SK-N-SH (cell line): ENCODE data around the gene FA2H. TPM values are rescaled to one million over a fixed set of nuclear protein-coding genes. Genes with fewer than 3 reads are reported as not detected.
"Not testable (repeated sequence)": the region's sequence is repeated elsewhere in the genome, so short reads cannot be mapped to it uniquely, and the experiment has no call there.

Source experiments
- CTCF ChIA-PET: fragments of 300-600, 350-600 bp; formaldehyde crosslinking; extraction: SDS; loops from one replicate; lab custom pipeline; 2021; lab: Yijun Ruan, JAX
- POLR2A ChIA-PET: fragments of 350-600 bp; sonication (Branson Sonifier 250); formaldehyde crosslinking; extraction: SDS; loops from one replicate; lab custom pipeline; 2020; ENCODE audit warnings: antibody characterized with exemption, inconsistent platforms; lab: Yijun Ruan, JAX
- DNase-seq: peaks from one replicate; pipeline ENCODE4 v3.0.0; 2012
- H2AFZ ChIP-seq: fragments of 200-600 bp; sonication (generic); 2 replicates; pipeline ENCODE4 v1.8.1; 2016; ENCODE audit warnings: antibody characterized with exemption, mild to moderate bottlenecking, low read depth
- H3F3A ChIP-seq: fragments of 200-600 bp; sonication (generic); replicated peaks from 2 replicates; pipeline ENCODE3; 2016; ENCODE audit warnings: antibody characterized with exemption, mild to moderate bottlenecking; ENCODE audit not compliant: insufficient read depth
- H3K27ac ChIP-seq, 2 experiments: fragments of 200-500 bp in 1 of 2; fragments of 200-600 bp in 1 of 2; sonication (Bioruptor generic) in 1 of 2; sonication (generic), shearing (Covaris generic) in 1 of 2; 2 replicates each; pipeline versions ENCODE4 v1.5.1 to v1.6.1; 2014 to 2016; ENCODE audit warnings: low read depth in 2 of 2, inconsistent platforms in 1 of 2, low read length in 1 of 2, mild to moderate bottlenecking in 1 of 2, mixed read lengths in 1 of 2
- H3K27me3 ChIP-seq: fragments of 200-600 bp; sonication (generic), shearing (Covaris generic); 2 replicates; pipeline ENCODE4 v1.6.1; 2016; ENCODE audit warnings: mixed run types; ENCODE audit not compliant: insufficient read depth
- H3K36me3 ChIP-seq, 2 experiments: fragments of 200-500 bp in 1 of 2; fragments of 200-600 bp in 1 of 2; sonication (Bioruptor generic) in 1 of 2; sonication (generic) in 1 of 2; replicated peaks in 1 of 2; 2 replicates each; pipeline versions ENCODE3 to v1.5.1; 2014 to 2016; ENCODE audit warnings: low read length in 1 of 2, mild to moderate bottlenecking in 1 of 2; ENCODE audit not compliant: insufficient read depth in 2 of 2, control insufficient read depth in 1 of 2
- H3K4me1 ChIP-seq, 2 experiments: fragments of 200-500 bp in 1 of 2; fragments of 200-600 bp in 1 of 2; sonication (Bioruptor generic) in 1 of 2; sonication (generic), shearing (Covaris generic) in 1 of 2; 2 replicates each; pipeline versions ENCODE4 v1.5.1 to v1.6.1; 2014 to 2016; ENCODE audit warnings: low read depth in 1 of 2, low read length in 1 of 2, mixed run types in 1 of 2; ENCODE audit not compliant: insufficient read depth in 2 of 2, control insufficient read depth in 1 of 2
- H3K4me2 ChIP-seq: fragments of 200-600 bp; sonication (generic), shearing (Covaris generic); 2 replicates; pipeline ENCODE4 v1.6.1; 2017; ENCODE audit warnings: mixed run types
- H3K4me3 ChIP-seq, 2 experiments: fragments of 200-500 bp in 1 of 2; fragments of 200-600 bp in 1 of 2; sonication (Bioruptor generic) in 1 of 2; sonication (generic), shearing (Covaris generic) in 1 of 2; 2 replicates each; pipeline versions ENCODE4 v1.5.1 to v1.8.1; 2014 to 2016; ENCODE audit warnings: low read depth in 2 of 2, inconsistent platforms in 1 of 2, low read length in 1 of 2, mild to moderate bottlenecking in 1 of 2, mixed read lengths in 1 of 2, moderate library complexity in 1 of 2
- H3K79me2 ChIP-seq: fragments of 200-600 bp; sonication (generic); 2 replicates; pipeline ENCODE4 v1.8.1; 2017; ENCODE audit warnings: mild to moderate bottlenecking; ENCODE audit not compliant: insufficient read depth
- H3K9ac ChIP-seq: fragments of 200-600 bp; sonication (generic); 2 replicates; pipeline ENCODE4 v1.6.1; 2017; ENCODE audit warnings: mixed run types
- H3K9me2 ChIP-seq: fragments of 200-600 bp; sonication (generic); 2 replicates; pipeline ENCODE4 v1.6.1; 2017; ENCODE audit warnings: mixed run types
- H3K9me3 ChIP-seq: fragments of 200-600 bp; sonication (generic); 2 replicates; pipeline ENCODE4 v1.6.1; 2017; ENCODE audit warnings: mixed run types, mild to moderate bottlenecking, moderate library complexity
- H4K20me1 ChIP-seq: fragments of 200-600 bp; sonication (generic); 2 replicates; pipeline ENCODE4 v1.6.1; 2017; ENCODE audit warnings: mild to moderate bottlenecking, mixed run types; ENCODE audit not compliant: insufficient read depth
- CHD2 ChIP-seq: fragments of 150-350 bp; IDR thresholded peaks from 2 replicates; pipeline ENCODE4 v1.6.1; 2018; ENCODE audit warnings: low read length; ENCODE audit not compliant: partially characterized antibody
- CTCF ChIP-seq: fragments of 200-600 bp; sonication (generic); IDR thresholded peaks from 2 replicates; pipeline ENCODE4 v1.6.1; 2017; ENCODE audit warnings: antibody characterized with exemption, mild to moderate bottlenecking, moderate library complexity
- GABPA ChIP-seq: IDR thresholded peaks from 2 replicates; pipeline ENCODE4 v1.4.0; 2012; ENCODE audit warnings: low read depth, mild to moderate bottlenecking
- GATA2 ChIP-seq: sonication (generic); formaldehyde crosslinking; IDR thresholded peaks from 2 replicates; pipeline ENCODE4 v1.5.0; 2020; ENCODE audit warnings: mild to moderate bottlenecking, missing genetic modification reagents
- JUND ChIP-seq: IDR thresholded peaks from 2 replicates; pipeline ENCODE4 v1.4.0; 2012
- MEF2A ChIP-seq: IDR thresholded peaks from 2 replicates; pipeline ENCODE4 v1.4.0; 2012; ENCODE audit warnings: low read depth, borderline replicate concordance
- MXI1 ChIP-seq: IDR thresholded peaks from 2 replicates; pipeline ENCODE4 v1.6.1; 2012; ENCODE audit warnings: mild to moderate bottlenecking, low read depth, low read length, improper control_type of control experiment
- NFIC ChIP-seq: IDR thresholded peaks from 2 replicates; pipeline ENCODE4 v1.4.0; 2012; ENCODE audit warnings: borderline replicate concordance
- POLR2AphosphoS5 ChIP-seq: IDR thresholded peaks from 2 replicates; pipeline ENCODE4 v1.6.1; 2012; ENCODE audit warnings: low read depth, low read length
- RAD21 ChIP-seq: IDR thresholded peaks from 2 replicates; pipeline ENCODE4 v1.6.1; 2012; ENCODE audit warnings: mild to moderate bottlenecking, low read length
- RCOR1 ChIP-seq: fragments of 150-350 bp; IDR thresholded peaks from 2 replicates; pipeline ENCODE4 v1.6.1; 2017; ENCODE audit warnings: antibody characterized with exemption, low read length
- RFX5 ChIP-seq: IDR thresholded peaks from 2 replicates; pipeline ENCODE4 v1.6.1; 2012; ENCODE audit warnings: mild to moderate bottlenecking, improper control_type of control experiment, low read length
- RXRA ChIP-seq: IDR thresholded peaks from 2 replicates; pipeline ENCODE4 v1.4.0; 2012; ENCODE audit warnings: low read depth, mild to moderate bottlenecking, borderline replicate concordance
- SMC3 ChIP-seq: IDR thresholded peaks from 2 replicates; pipeline ENCODE4 v1.6.1; 2012; ENCODE audit warnings: low read depth, low read length, improper control_type of control experiment
- TAF1 ChIP-seq: IDR thresholded peaks from 2 replicates; pipeline ENCODE4 v1.6.1; 2012; ENCODE audit warnings: low read depth, mild to moderate bottlenecking, low read length, moderate library complexity, borderline replicate concordance
- TCF12 ChIP-seq: IDR thresholded peaks from 2 replicates; pipeline ENCODE4 v1.4.0; 2012
- TEAD4 ChIP-seq: IDR thresholded peaks from 2 replicates; pipeline ENCODE4 v1.4.0; 2012; ENCODE audit warnings: mild to moderate bottlenecking, borderline replicate concordance; ENCODE audit not compliant: insufficient read depth
- USF2 ChIP-seq: fragments of 150-350 bp; IDR thresholded peaks from 2 replicates; pipeline ENCODE4 v1.6.1; 2017; ENCODE audit warnings: antibody characterized with exemption, low read length, low read depth, borderline replicate concordance
- YY1 ChIP-seq: IDR thresholded peaks from 2 replicates; pipeline ENCODE4 v1.4.0; 2012; ENCODE audit warnings: low read depth, mild to moderate bottlenecking
- WGBS: methylation state at CpG from one replicate; pipeline ENCODE4 v1.1.6; 2017; ENCODE audit warnings: low lambda C conversion rate; 5-methylcytosine and 5-hydroxymethylcytosine counted together
- polyA plus RNA-seq, 3 experiments: library from polyadenylated mRNA; depleted of rRNA; stranded (reverse); fragments of >200 nt; gene quantifications; 2 replicates each; pipeline ENCODE4 v1.2.3, GENCODE V29; 2012
- TF ChIP-seq, protein P1 (sequence below): IDR thresholded peaks from 2 replicates; pipeline ENCODE4; 2012
- TF ChIP-seq, protein P2 (sequence below): IDR thresholded peaks from 2 replicates; pipeline ENCODE4 v1.4.0; 2012; ENCODE audit warnings: low read depth, borderline replicate concordance

Gene FA2H
- polyA plus RNA-seq, 1 of the 3 experiments (the other 2 are of a cell fraction): not detected

DNA sequence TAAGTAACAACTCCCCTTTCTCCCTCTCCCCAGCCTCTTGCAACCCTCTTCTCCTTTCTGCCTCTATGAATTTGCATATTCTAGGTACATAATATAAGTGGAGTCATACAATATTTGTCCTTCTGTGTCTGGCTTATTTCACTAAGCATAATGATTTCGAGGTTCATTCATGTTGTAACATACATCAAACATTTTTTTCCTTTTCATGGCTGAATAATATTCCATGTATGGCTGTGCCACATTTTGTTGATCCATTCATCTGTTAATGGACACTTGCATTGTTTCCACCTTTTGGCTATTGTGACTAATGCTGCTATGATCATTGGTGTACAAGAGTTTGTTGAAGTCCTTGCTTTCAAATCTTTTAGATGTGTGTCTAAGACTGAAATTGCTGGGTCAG is 17.6 kb upstream of the FA2H start:
- DNase-seq: no peak
- Histone ChIP-seq H4K20me1 (no peaks in the 10 kb centered on the region), H2AFZ (no peak overlapping the region), H3K27me3 (peaks cover 3% of the 10 kb centered on the region), H3K4me3 (no peak overlapping the region), H3K4me1 (no peaks in the 10 kb centered on the region), H3K9me3 (no peaks in the 10 kb centered on the region), H3K9ac (no peak overlapping the region), H3K4me2 (no peak overlapping the region), H3K9me2 (no peaks in the 10 kb centered on the region), H3K27ac (no peak overlapping the region), H3K79me2 (no peaks in the 10 kb centered on the region), H3F3A (no peaks in the 10 kb centered on the region), H3K36me3 (no peaks in the 10 kb centered on the region)
- ChIA-PET POLR2A (no interaction called here), CTCF (no interaction called here)
- WGBS: 30% methylated on average over 1 of the region's 1 CpG
- TF ChIP-seq, protein P1, sequence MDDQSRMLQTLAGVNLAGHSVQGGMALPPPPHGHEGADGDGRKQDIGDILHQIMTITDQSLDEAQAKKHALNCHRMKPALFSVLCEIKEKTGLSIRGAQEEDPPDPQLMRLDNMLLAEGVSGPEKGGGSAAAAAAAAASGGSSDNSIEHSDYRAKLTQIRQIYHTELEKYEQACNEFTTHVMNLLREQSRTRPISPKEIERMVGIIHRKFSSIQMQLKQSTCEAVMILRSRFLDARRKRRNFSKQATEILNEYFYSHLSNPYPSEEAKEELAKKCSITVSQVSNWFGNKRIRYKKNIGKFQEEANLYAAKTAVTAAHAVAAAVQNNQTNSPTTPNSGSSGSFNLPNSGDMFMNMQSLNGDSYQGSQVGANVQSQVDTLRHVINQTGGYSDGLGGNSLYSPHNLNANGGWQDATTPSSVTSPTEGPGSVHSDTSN: no peak
- no peak for TF ChIP-seq GABPA
- TF ChIP-seq, protein P2, sequence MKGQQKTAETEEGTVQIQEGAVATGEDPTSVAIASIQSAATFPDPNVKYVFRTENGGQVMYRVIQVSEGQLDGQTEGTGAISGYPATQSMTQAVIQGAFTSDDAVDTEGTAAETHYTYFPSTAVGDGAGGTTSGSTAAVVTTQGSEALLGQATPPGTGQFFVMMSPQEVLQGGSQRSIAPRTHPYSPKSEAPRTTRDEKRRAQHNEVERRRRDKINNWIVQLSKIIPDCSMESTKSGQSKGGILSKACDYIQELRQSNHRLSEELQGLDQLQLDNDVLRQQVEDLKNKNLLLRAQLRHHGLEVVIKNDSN: no peak
- TF ChIP-seq JUND: no peak
- TF ChIP-seq NFIC: no peak
- TF ChIP-seq CTCF: no peak

DNA sequence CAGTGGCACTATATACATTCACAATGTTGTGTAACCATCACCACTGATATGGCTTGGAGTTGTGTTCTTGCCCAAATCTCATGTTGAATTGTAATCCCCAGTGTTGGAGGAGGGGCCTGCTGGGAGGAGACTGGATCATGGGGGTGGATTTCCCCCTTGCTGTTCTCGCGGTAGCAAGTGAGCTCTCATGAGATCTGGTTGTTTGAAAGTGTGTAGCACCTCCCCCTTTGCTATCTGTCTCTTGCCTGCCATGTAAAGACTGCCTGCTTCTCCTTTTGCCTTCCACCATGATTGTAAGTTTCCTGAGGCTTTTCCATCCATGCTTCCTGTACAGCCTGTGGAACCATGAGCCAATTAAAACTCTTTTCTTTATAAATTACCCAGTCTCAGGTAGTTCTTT is 17.1 kb upstream of the FA2H start:
- H3K27ac ChIP-seq, H3K9ac ChIP-seq, POLR2A ChIA-PET, H2AFZ ChIP-seq, H3K9me2 ChIP-seq, H3K9me3 ChIP-seq, H3K79me2 ChIP-seq, H3K27me3 ChIP-seq, H3K36me3 ChIP-seq, DNase-seq, H3F3A ChIP-seq, CTCF ChIA-PET, H4K20me1 ChIP-seq, H3K4me1 ChIP-seq, H3K4me3 ChIP-seq, H3K4me2 ChIP-seq: not testable (repeated sequence)
- 6% methylated on average over 2 of the region's 2 CpGs for WGBS

GRCh38 chr16:74788108-74788507 is 13.5 kb upstream of the FA2H start:
- H4K20me1 ChIP-seq: no peaks in the 10 kb centered on the region
- no peaks in the 10 kb centered on the region for H3K4me1 ChIP-seq
- no peak overlapping the region for H3K4me2 ChIP-seq
- H3K9me3 ChIP-seq: no peaks in the 10 kb centered on the region
- H3K9ac ChIP-seq: no peak overlapping the region
- no peak overlapping the region for H3K4me3 ChIP-seq
- H3K9me2 ChIP-seq: no peaks in the 10 kb centered on the region
- peaks cover 5% of the 10 kb centered on the region for H3K27me3 ChIP-seq
- H3K27ac ChIP-seq: no peak overlapping the region
- no peak for DNase-seq
- no peak overlapping the region for H2AFZ ChIP-seq
- ChIA-PET POLR2A (no interaction called here), CTCF (interaction anchor here (0.6 to 2.8 kb wide), 6 partner anchors 13 to 320 kb away, joined by 3 to 9 read pairs (median 4); partner anchors contain the start of gene FA2H)
- H3K79me2 ChIP-seq: no peaks in the 10 kb centered on the region
- no peaks in the 10 kb centered on the region for H3K36me3 ChIP-seq
- H3F3A ChIP-seq: no peaks in the 10 kb centered on the region
- WGBS: 51% methylated on average over 6 of the region's 7 CpGs
- no peak for TF ChIP-seq RAD21
- TF ChIP-seq USF2: no peak
- no peak for TF ChIP-seq RFX5
- no peak for TF ChIP-seq TAF1
- TF ChIP-seq GATA2 (CRISPR knock-in tag): no peak
- no peak for TF ChIP-seq GABPA
- TF ChIP-seq YY1: no peak
- TF ChIP-seq NFIC: no peak
- no peak for TF ChIP-seq POLR2AphosphoS5
- TF ChIP-seq SMC3: no peak
- TF ChIP-seq TEAD4: no peak
- no peak for TF ChIP-seq MXI1
- no peak for TF ChIP-seq CHD2
- TF ChIP-seq TCF12: no peak
- TF ChIP-seq RXRA: no peak
- no peak for TF ChIP-seq RCOR1
- TF ChIP-seq MEF2A: no peak
